Measurements from ENCODE around the gene ERP27.

ERP27 gene

GRCh38 chr12:14930299-14930698 lies 8.0 kb downstream of the ERP27 start:
- TF ChIP-seq CTCF (IDR thresholded peaks at IDR 0.05; ENCODE audit: extremely low read depth, missing control alignments), result no peak
- no peak for DNase-seq (ENCODE audit: low spot score)

GRCh38 chr12:14928931-14929330 lies 9.4 kb downstream of the ERP27 start:
- TF ChIP-seq CTCF (IDR thresholded peaks at IDR 0.05; ENCODE audit: extremely low read depth, missing control alignments), result no peak
- no peak for DNase-seq (ENCODE audit: low spot score)

- DNase-seq (ENCODE audit: low spot score), result no peak
- TF ChIP-seq CTCF (IDR thresholded peaks at IDR 0.05; ENCODE audit: extremely low read depth, missing control alignments), result no peak
Measured at GRCh38 chr12:14927267-14927666, 11.1 kb downstream of the ERP27 start.

GRCh38 chr12:14924541-14924940 lies 13.8 kb downstream of the ERP27 start:
- DNase-seq (ENCODE audit: low spot score), result no peak
- TF ChIP-seq CTCF (IDR thresholded peaks at IDR 0.05; ENCODE audit: extremely low read depth, missing control alignments), result no peak

GRCh38 chr12:14923944-14924343 lies 14.4 kb downstream of the ERP27 start:
- no peak for DNase-seq (ENCODE audit: low spot score)
- no peak for TF ChIP-seq CTCF (IDR thresholded peaks at IDR 0.05; ENCODE audit: extremely low read depth, missing control alignments)

- TF ChIP-seq CTCF (IDR thresholded peaks at IDR 0.05; ENCODE audit: extremely low read depth, missing control alignments), result no peak
Measured at GRCh38 chr12:14921218-14921617, 17.1 kb downstream of the ERP27 start.

GRCh38 chr12:14920475-14921126 lies 17.7 kb downstream of the ERP27 start:
- DNase-seq (ENCODE audit: low spot score), result no peak
- TF ChIP-seq CTCF (IDR thresholded peaks at IDR 0.05; ENCODE audit: extremely low read depth, missing control alignments), result no peak

More at GRCh38 chr12:14921218-14921617, 17.1 kb downstream of the ERP27 start:
- no peak for DNase-seq (ENCODE audit: low spot score)

All from GM20000 (cell line).